ENCODE results near the gene KNSTRN.

KNSTRN gene

DNA sequence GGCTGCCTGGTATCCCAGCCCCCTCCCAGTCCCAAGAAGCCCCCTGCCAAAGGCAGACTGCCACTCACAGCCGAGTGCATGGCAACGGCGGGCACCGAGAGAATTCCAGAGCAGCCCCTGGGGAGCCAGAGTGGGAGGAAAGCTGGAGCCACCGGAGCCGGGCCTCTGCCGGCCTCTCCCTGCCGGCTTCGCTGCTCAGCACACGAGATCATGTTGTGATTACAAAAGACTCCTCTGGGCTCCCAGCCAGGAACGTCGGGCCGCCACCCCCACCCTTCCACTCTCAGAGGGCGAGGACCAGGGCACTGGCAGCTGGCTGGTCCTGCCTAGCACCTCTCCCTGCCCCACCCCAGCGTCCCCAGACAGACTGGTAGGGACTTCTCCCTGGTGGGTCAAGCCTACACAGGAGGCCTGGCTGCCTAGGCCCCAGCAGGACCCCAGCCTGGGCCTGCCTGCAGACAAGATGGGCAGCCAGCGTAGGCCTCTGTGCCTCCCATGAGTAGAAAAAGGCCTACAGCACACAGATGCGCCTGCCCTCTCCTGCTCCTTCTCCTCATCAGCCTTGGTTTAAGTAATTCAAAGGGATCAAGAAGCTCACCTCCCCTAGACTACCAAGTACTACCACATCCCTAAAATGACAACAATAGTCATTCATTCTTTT, 41.7 kb upstream of the KNSTRN start, which contains the start of gene CCDC9B:
TSS of gene CCDC9B (minus strand) at position 200 of the 661 bp plus-strand sequence. CDS start at position 80, 120 bp downstream.
- TF ChIP-seq, protein P1, sequence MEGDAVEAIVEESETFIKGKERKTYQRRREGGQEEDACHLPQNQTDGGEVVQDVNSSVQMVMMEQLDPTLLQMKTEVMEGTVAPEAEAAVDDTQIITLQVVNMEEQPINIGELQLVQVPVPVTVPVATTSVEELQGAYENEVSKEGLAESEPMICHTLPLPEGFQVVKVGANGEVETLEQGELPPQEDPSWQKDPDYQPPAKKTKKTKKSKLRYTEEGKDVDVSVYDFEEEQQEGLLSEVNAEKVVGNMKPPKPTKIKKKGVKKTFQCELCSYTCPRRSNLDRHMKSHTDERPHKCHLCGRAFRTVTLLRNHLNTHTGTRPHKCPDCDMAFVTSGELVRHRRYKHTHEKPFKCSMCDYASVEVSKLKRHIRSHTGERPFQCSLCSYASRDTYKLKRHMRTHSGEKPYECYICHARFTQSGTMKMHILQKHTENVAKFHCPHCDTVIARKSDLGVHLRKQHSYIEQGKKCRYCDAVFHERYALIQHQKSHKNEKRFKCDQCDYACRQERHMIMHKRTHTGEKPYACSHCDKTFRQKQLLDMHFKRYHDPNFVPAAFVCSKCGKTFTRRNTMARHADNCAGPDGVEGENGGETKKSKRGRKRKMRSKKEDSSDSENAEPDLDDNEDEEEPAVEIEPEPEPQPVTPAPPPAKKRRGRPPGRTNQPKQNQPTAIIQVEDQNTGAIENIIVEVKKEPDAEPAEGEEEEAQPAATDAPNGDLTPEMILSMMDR (conservative IDR thresholded peaks at IDR 0.05; ENCODE audit: low read depth): no peak
- DNase-seq (ENCODE audit: low spot score): peak; percentile 92
- peak within 1 kb of the TSS; percentile 99 for H3K27ac ChIP-seq
- POLR2A ChIA-PET (ENCODE audit: low non-redundant PET): interaction anchor here (0.6 to 0.9 kb wide), 2 partner anchors 30 to 111 kb away, joined by 3 to 5 read pairs; no protein-coding TSS in a partner anchor
- CTCF ChIA-PET: interaction anchor here (0.6 to 8.3 kb wide), 7 partner anchors 26 to 101 kb away, joined by 4 to 112 read pairs (median 6); partner anchors contain the start of gene ANKRD63

GRCh38 chr15:40342416-40343320, 39.9 kb upstream of the KNSTRN start:
- CTCF ChIA-PET: interaction anchor here (0.6 to 8.3 kb wide), 3 partner anchors 24 to 86 kb away, joined by 3 to 112 read pairs (median 4); no protein-coding TSS in a partner anchor
- no peak for DNase-seq (ENCODE audit: low spot score)
- POLR2A ChIA-PET (ENCODE audit: low non-redundant PET): interaction anchor here (0.6 to 0.9 kb wide), 2 partner anchors 13 to 190 kb away, joined by 3 to 7 read pairs; no protein-coding TSS in a partner anchor
- peak overlapping the region; percentile 91 for H3K27ac ChIP-seq
- TF ChIP-seq, protein P1 (conservative IDR thresholded peaks at IDR 0.05; ENCODE audit: low read depth): no peak

GRCh38 chr15:40343512-40343911, 39.0 kb upstream of the KNSTRN start:
- ChIA-PET POLR2A (ENCODE audit: low non-redundant PET) (no interaction called here), CTCF (interaction anchor here (0.6 to 8.3 kb wide), 8 partner anchors 21 to 176 kb away, joined by 3 to 112 read pairs (median 4); no protein-coding TSS in a partner anchor)
- peak overlapping the region; percentile 91 for H3K27ac ChIP-seq
- TF ChIP-seq, protein P1 (conservative IDR thresholded peaks at IDR 0.05; ENCODE audit: low read depth): no peak
- peak; percentile 86 for DNase-seq (ENCODE audit: low spot score)

- peak overlapping the region; percentile 91 for H3K27ac ChIP-seq
- ChIA-PET POLR2A (ENCODE audit: low non-redundant PET) (no interaction called here), CTCF (interaction anchor here (0.6 to 8.3 kb wide), 17 partner anchors 9 to 527 kb away, joined by 3 to 112 read pairs (median 3); no protein-coding TSS in a partner anchor)
- no peak for DNase-seq (ENCODE audit: low spot score)
- TF ChIP-seq, protein P1 (conservative IDR thresholded peaks at IDR 0.05; ENCODE audit: low read depth): no peak
Measured at GRCh38 chr15:40344217-40344616, 38.3 kb upstream of the KNSTRN start.

DNA sequence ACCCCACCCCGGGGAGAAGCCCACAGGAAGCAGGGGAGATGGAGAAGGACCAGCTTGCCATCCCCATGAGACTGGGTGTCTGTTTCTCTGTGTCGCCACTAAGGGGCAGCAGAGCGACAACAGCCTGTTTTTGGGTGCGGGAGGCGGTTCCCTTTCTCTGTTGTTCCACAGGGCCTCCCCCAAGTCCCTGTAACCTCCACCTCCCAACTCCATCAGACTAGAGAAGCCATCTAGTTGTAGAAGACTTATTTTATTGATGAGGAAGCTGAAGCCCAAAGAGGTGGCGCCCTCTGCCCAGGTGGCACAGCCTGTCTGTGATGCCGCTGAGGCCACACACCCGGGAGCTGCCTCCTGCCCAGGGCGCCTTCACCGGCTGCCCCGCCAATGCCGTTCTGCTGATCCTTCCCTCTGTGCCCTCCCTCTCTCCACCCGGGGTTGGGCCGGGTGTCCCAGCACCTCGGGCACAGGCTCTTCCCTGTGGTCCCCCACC, 37.8 kb upstream of the KNSTRN start:
- H3K27ac ChIP-seq: peak overlapping the region; percentile 91
- ChIA-PET POLR2A (ENCODE audit: low non-redundant PET) (no interaction called here), CTCF (interaction anchor here (0.6 to 8.3 kb wide), 19 partner anchors 8 to 527 kb away, joined by 3 to 112 read pairs (median 3); no protein-coding TSS in a partner anchor)
- DNase-seq (ENCODE audit: low spot score): peak; percentile 59
- TF ChIP-seq, protein P1 (conservative IDR thresholded peaks at IDR 0.05; ENCODE audit: low read depth): peak; percentile 84

Measured in RWPE1 (cell line).